ENCODE results near the gene RAD54L2. TPM values are rescaled to one million over a fixed set of nuclear protein-coding genes. Genes with fewer than 3 reads are reported as not detected.

The RAD54L2 gene, protein sequence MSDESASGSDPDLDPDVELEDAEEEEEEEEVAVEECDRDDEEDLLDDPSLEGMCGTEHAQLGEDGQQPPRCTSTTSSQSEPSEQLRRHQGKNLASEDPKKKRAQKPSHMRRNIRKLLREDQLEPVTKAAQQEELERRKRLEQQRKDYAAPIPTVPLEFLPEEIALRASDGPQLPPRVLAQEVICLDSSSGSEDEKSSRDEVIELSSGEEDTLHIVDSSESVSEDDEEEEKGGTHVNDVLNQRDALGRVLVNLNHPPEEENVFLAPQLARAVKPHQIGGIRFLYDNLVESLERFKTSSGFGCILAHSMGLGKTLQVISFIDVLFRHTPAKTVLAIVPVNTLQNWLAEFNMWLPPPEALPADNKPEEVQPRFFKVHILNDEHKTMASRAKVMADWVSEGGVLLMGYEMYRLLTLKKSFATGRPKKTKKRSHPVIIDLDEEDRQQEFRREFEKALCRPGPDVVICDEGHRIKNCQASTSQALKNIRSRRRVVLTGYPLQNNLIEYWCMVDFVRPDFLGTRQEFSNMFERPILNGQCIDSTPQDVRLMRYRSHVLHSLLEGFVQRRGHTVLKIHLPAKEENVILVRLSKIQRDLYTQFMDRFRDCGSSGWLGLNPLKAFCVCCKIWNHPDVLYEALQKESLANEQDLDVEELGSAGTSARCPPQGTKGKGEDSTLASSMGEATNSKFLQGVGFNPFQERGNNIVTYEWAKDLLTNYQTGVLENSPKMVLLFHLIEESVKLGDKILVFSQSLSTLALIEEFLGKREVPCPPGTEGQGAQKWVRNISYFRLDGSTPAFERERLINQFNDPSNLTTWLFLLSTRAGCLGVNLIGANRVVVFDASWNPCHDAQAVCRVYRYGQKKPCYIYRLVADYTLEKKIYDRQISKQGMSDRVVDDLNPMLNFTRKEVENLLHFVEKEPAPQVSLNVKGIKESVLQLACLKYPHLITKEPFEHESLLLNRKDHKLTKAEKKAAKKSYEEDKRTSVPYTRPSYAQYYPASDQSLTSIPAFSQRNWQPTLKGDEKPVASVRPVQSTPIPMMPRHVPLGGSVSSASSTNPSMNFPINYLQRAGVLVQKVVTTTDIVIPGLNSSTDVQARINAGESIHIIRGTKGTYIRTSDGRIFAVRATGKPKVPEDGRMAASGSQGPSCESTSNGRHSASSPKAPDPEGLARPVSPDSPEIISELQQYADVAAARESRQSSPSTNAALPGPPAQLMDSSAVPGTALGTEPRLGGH (N-terminal part only)
- 10.4 and 25.4 TPM in 2 replicates for total RNA-seq

DNA sequence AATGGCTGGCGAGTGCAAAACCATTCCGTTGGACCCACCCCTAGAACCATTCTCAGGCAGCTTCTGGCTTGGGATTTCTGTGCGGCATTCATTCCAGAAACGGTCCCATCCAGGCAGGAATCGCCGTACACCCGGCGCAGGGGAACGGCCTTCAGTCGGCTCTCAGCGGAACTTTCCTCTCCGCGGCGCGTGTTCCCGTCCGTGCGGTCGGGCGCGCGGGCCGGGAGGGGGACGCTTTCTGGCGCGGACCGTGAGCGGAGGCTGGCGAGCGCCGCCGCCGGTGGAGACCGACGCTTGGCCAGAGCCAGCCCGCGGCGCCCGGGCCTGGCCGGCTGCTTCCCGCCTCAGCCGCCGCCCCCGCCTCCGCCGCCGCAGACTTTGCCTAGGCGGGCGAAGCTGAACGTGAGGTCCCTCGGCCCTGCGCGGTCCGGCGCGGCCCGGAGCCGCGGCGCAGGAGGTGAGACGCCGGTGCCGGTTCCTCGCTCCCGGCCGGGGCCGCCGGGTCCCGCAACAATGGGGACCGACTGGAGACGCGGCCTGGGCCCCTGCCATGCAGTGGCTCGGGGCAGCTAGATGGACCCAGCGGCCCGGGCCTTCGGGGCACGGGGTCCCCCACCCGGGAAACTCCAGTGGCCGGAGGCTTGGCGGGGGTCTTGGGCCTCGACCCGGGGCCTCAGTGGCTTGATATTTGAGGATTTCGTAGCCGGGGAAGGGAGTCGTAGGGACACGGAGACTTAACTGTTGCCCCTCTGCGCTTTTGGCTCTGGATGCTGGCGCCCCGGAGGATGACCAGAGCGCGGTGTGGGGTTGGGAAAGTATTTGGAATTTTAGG is at the start of gene RAD54L2:
TSS of gene RAD54L2 (plus strand) at position 261 of the 832 bp plus-strand sequence. CDS start 51,702 bp downstream, outside the sequence.

Other genes starting within 250 kb of the RAD54L2 start
- 89.7 and 167 TPM in 2 replicates for gene MANF, start 153.4 kb upstream of the RAD54L2 start, total RNA-seq
- gene RBM15B, start 147.4 kb upstream of the RAD54L2 start, total RNA-seq = 24.3 and 33.9 TPM in 2 replicates
- 10.0 and 27.8 TPM in 2 replicates for gene DCAF1, start 38.7 kb upstream of the RAD54L2 start, total RNA-seq
- gene TEX264, start 132.5 kb downstream of the RAD54L2 start, total RNA-seq = 37.7 and 50.0 TPM in 2 replicates
- 0.06 TPM in 1 of 2 replicates, not detected in the other for gene GRM2, start 168.3 kb downstream of the RAD54L2 start, total RNA-seq
- not detected in 2 replicates for gene IQCF6, start 240.5 kb downstream of the RAD54L2 start, total RNA-seq